22Rv1 (cell line): ENCODE results near the gene HFE.

Source experiments
- CTCF ChIP-seq: fragments of 450-650 bp; IDR thresholded peaks from 2 replicates; pipeline ENCODE4 v1.5.1; 2017; ENCODE audit warnings: mild to moderate bottlenecking
- ZFX ChIP-seq: fragments of 450-650 bp; IDR thresholded peaks from 2 replicates; pipeline ENCODE4 v1.6.1; 2017; ENCODE audit warnings: antibody characterized with exemption, borderline replicate concordance

- TF ChIP-seq CTCF (no peak), ZFX (no peak)
These were observed 36.9 kb downstream of the HFE start for GRCh38 chr6:26123947-26124780.
